IPS-15b (cell line): ENCODE measurements around the gene COL5A1.
"Not testable (repeated sequence)": the region's sequence is repeated elsewhere in the genome, so short reads cannot be mapped to it uniquely, and the experiment has no call there.

Experiments
- H3K27me3 ChIP-seq: one replicate; pipeline ENCODE4 v1.6.1; 2013; ENCODE audit warnings: low read length; ENCODE audit not compliant: control insufficient read depth, insufficient read depth
- H3K36me3 ChIP-seq: one replicate; pipeline ENCODE4 v1.6.1; 2013; ENCODE audit warnings: low read length; ENCODE audit not compliant: control insufficient read depth, insufficient read depth
- H3K4me1 ChIP-seq: one replicate; pipeline ENCODE4 v1.6.1; 2013; ENCODE audit warnings: mild to moderate bottlenecking, low read length; ENCODE audit not compliant: control insufficient read depth, insufficient read depth
- H3K4me3 ChIP-seq: one replicate; pipeline ENCODE4 v1.5.1; 2013; ENCODE audit warnings: low read depth, low read length
- H3K9ac ChIP-seq: one replicate; pipeline ENCODE4 v1.6.1; 2013; ENCODE audit warnings: low read depth, mild to moderate bottlenecking, low read length
- H3K9me3 ChIP-seq: one replicate; pipeline ENCODE4 v1.6.1; 2013; ENCODE audit warnings: mild to moderate bottlenecking, low read length; ENCODE audit not compliant: control insufficient read depth, insufficient read depth

COL5A1 gene

DNA sequence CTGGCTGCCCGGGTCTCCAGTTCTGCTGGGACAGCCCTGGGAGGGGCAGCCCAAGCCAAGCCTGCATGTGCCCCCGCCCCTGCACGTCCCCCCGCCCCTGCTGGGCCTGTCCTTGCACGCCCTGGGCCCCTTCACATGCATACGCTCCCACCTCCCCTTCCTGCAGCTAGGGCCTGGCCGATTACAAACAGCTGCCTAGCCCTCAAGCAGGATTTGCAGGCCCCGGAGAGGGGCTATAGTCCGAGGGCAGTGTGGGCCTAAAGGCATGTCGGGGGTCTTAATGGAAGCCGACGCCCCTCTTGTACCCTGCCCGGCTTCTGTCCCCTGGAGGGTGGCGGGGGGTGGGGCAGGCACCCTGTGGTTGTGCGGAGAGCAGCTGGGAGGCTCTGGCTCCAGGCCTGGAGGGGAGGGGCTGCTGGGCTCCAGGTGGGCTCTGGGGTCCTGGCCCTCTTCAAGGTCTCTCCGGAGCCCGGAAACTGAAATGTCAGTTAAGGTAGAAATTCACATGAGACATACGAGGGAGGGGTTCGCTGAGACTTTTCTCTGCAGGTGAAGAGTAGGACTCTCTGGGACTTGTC lies 16.9 kb downstream of the COL5A1 start:
- Histone ChIP-seq H3K27me3 (no peaks in the 10 kb centered on the region), H3K9me3 (peaks cover 8% of the 10 kb centered on the region), H3K36me3 (peaks cover 7% of the 10 kb centered on the region), H3K4me3 (no peak overlapping the region), H3K4me1 (peaks cover 4% of the 10 kb centered on the region), H3K9ac (no peak overlapping the region)

DNA sequence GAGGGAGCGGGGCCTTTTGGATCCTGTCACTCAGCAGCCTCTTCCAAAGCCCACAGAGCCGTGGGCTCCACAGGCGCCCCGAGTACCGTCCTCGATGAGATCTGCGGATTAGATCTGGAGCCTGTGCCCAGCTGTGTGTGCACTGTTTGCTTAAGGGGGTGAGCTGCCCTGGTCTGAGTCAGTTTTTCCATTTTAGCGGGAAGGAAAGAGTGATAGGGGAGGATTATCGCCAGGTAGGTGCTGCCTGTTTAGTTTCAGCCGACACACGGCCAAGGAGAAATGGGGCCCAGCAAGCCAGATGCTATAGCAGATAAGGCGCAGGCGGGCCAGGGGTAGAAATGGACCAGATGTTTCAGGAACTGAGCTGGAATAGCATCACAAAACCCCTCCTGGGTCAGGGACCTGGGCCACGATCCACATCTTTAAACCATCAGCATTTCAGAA lies 18.1 kb downstream of the COL5A1 start:
- peaks cover 4% of the 10 kb centered on the region for H3K4me1 ChIP-seq
- H3K27me3 ChIP-seq, result no peaks in the 10 kb centered on the region
- H3K9ac ChIP-seq, result no peak overlapping the region
- H3K4me3 ChIP-seq, result no peak overlapping the region
- peaks cover 7% of the 10 kb centered on the region for H3K36me3 ChIP-seq
- H3K9me3 ChIP-seq, result peaks cover 8% of the 10 kb centered on the region

DNA sequence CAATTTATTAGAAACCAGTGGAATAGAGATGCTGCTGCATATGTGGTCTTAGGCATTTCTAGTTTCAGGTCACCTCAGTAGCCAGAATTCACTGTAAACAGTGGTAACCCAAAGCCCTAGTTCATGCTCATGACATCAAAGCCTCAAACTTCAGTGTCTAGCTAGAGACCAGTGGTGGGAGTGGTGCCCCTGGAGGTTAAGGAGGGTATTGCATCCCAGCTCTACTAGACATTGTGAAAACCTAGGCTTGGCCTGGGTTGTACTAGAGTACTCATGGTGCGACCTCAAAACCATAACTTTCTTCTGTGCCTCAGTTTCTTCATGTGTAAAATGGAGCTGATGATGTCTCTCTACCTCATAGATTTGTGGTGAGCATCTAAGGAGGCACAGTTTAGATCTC lies 18.8 kb downstream of the COL5A1 start:
- H3K4me3 ChIP-seq, result peak overlapping the region; percentile 11
- H3K9ac ChIP-seq, result no peak overlapping the region
- H3K36me3 ChIP-seq, result peaks cover 7% of the 10 kb centered on the region
- no peaks in the 10 kb centered on the region for H3K27me3 ChIP-seq
- peaks cover 8% of the 10 kb centered on the region for H3K9me3 ChIP-seq
- peaks cover 4% of the 10 kb centered on the region for H3K4me1 ChIP-seq

DNA sequence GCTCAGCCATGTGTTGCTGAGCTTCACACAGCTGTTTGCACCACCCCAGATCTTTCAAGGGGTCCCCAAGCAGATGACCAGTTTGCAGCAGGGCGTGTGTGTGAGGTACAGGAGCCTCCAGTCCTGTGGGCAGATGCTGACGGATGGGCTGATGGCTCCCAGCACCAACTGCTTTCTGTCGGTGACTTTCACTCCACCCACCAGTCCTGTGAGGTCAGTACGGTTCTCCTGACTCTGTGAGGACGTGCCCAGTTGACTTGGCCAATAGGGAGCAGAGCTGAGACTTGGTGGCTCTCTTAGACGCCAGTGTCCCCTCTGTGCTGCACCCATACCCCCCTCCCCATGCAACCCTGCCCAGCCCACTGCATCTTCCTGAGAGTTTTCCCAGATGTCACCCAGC lies 19.7 kb downstream of the COL5A1 start:
- no peak overlapping the region for H3K9ac ChIP-seq
- H3K27me3 ChIP-seq, result no peaks in the 10 kb centered on the region
- peaks cover 7% of the 10 kb centered on the region for H3K36me3 ChIP-seq

DNA sequence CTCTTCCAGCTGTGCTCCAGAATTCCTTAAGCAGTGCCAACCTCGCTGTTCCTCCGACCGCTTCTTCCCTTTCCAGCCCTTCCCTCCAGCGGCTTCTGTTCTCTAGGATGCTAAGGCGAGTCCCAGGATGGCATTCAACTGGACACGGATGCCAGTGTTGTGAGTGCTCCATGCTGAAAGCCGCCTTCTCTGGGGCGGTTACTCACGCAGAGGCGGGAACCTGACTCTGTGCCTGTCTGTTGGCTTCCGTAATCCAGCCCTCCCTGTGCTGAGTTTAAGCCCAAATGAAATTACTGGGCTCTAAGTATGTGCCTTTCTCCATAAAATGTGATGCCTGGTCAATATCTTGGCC lies 20.2 kb downstream of the COL5A1 start:
- Histone ChIP-seq H3K9me3 (peaks cover 8% of the 10 kb centered on the region), H3K9ac (no peak overlapping the region), H3K36me3 (peaks cover 7% of the 10 kb centered on the region), H3K4me1 (peaks cover 4% of the 10 kb centered on the region), H3K4me3 (no peak overlapping the region), H3K27me3 (no peaks in the 10 kb centered on the region)

More for the DNA sequence above, 19.7 kb downstream of the COL5A1 start:
- H3K9me3 ChIP-seq, result peaks cover 8% of the 10 kb centered on the region
- peaks cover 4% of the 10 kb centered on the region for H3K4me1 ChIP-seq
- H3K4me3 ChIP-seq, result no peak overlapping the region

DNA sequence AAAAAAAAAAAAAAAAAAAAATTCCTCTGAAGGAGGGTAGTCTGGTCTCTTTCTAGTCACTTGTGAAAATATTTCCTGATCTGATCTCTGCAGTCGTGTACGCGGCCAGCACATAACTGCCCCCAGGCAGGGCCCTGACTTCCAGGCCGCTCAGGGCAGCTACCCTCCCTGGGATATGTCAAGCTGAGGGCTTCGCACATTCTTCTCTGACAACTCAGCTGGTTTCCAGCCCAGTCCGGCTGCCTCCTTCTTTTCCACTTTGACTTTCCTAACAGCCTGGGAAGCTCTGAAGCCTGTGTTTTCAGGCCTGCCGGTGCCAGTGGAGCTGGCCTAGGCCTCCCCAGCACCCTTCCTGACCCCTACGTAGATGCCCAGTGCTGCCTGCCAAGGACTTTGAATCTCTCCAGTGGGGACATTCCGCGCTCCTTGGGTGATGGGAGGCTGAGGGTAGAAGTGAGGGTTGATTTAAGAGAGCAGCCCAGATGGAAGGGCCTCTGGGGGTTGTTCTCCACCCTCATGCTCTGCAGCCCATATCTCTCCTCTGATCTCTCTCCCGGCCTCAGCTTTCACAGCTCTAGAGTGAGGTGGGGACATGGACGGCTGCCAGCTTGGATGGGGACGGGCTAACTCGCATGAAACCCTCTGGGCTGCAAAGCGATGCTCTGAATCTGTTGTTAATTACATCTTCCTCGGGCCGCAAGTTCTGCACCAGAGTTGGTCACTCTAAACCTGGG lies 20.7 kb downstream of the COL5A1 start:
- H3K36me3 ChIP-seq, result peaks cover 7% of the 10 kb centered on the region
- peaks cover 8% of the 10 kb centered on the region for H3K9me3 ChIP-seq
- H3K4me3 ChIP-seq, result no peak overlapping the region
- no peak overlapping the region for H3K9ac ChIP-seq
- peaks cover 4% of the 10 kb centered on the region for H3K4me1 ChIP-seq
- no peaks in the 10 kb centered on the region for H3K27me3 ChIP-seq

DNA sequence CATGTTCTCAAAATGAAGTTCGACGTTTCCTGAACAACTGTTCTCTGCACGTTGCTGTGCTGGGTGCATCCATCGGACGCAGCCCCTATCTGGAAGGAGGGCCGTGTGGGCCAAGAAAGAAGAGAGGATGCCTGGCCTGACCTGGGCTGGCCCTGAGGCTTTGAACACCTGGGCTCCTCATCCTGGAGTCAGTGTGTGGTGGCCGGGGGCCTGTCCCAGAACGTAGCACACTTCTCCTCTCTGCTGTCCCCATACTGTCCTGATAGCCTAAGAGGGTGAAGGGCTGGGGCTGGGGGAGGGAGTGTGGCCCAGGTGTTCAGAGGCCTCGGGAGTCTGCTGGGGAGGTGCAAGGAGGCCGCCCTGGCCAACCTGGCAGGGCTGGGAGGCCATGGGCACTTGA lies 21.5 kb downstream of the COL5A1 start:
- Histone ChIP-seq H3K9ac (no peak overlapping the region), H3K27me3 (no peaks in the 10 kb centered on the region), H3K36me3 (peaks cover 7% of the 10 kb centered on the region), H3K4me1 (peaks cover under 1% of the 10 kb centered on the region), H3K4me3 (no peak overlapping the region), H3K9me3 (peaks cover 8% of the 10 kb centered on the region)

DNA sequence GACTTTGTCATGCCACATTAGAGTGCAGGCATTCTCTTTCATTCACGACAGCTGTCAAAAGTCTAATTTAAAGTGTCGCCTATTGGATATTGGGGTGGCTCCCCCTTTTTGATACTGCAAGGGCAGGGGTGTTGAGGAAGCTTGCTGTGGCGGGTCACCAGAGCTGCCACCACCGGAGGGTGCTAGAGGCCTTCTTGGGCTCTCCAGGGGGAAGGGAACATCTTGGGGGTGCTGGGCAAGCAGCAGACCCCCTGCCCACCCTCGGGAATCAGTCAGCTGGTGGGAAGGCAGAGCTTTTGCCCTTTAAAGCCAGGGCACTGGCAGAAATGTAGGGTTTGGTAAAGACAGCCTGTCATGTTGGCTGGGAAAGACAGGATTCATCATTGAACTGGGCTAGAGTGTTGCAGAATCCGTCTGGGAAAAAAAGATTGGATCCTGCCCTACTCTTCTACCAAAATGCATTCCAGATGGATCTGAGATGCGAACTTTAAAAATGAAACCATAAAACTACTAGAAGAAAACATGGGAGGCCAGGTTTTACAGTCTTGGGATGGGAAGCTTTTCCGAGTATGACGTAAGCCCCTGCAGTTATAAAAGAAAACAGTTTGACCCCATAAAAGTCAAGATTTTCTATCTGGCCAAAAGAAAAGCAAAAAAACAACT lies 22.3 kb downstream of the COL5A1 start:
- Histone ChIP-seq H3K4me3 (no peak overlapping the region), H3K27me3 (no peaks in the 10 kb centered on the region), H3K9ac (no peak overlapping the region), H3K9me3 (peaks cover 8% of the 10 kb centered on the region), H3K36me3 (peaks cover 7% of the 10 kb centered on the region), H3K4me1 (no peaks in the 10 kb centered on the region)

DNA sequence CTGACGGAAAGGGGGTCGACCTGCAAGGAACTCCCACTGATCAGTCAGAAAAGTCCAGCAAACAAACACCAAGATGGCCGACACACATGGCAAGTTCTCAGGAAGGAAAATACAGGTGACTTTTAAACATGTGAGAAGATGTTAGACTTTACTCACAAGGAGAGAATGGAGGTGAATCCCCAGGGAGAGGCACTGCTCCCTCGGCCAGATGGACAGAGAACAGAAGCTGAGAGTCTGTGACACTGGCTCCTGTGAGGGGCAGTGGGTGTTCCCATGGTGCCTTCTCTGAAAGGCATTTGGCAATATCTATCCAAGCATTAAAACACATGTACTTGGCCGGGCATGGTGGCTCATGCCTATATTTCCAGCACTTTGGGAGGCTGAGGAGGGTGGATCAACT lies 22.8 kb downstream of the COL5A1 start:
- Histone ChIP-seq H3K36me3 (peaks cover 7% of the 10 kb centered on the region), H3K4me1 (no peaks in the 10 kb centered on the region), H3K4me3 (no peak overlapping the region), H3K9ac (no peak overlapping the region), H3K27me3 (no peaks in the 10 kb centered on the region), H3K9me3 (peaks cover 8% of the 10 kb centered on the region)

DNA sequence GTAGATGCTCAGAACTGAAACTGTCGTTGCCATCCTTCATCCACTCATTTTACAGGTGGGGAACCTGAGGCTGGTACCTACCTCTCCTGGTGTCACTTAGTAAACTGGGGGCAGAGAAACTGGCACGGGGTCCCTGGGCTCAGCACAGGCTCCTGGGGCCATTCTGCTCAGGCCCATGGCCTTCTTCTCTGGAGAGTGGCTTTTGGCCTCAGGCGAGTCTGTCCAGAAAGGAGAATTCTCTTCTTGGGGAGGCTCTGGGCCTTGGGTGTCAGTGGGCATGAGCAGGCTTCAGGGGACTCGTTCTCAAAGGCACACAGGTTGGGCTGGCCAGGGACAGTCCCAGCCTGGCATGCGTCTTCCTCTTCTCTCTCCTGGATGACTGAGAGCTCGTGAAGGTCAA lies 24.6 kb downstream of the COL5A1 start:
- Histone ChIP-seq H3K27me3 (no peaks in the 10 kb centered on the region), H3K9ac (no peak overlapping the region), H3K36me3 (peaks cover 4% of the 10 kb centered on the region), H3K9me3 (no peaks in the 10 kb centered on the region), H3K4me1 (no peaks in the 10 kb centered on the region), H3K4me3 (no peak overlapping the region)

DNA sequence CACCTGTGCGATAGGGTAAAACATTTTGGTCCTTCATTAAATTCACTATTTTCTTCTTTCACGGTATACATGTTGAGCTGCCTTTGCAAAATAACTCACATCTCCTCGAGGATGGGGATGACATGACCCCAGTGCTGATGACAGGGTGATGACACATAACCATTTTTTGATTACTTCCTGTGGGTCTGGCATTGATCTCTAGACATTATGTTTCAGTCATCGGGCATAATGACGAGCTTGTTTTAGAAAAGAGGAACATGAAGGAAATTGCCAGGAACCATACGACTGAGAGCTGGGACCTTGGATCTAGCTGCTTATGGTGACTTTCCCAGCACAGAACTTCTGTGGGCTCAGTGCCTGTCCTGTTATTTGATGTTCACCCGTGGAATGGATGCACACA lies 25.2 kb downstream of the COL5A1 start:
- Histone ChIP-seq H3K4me3 (no peak overlapping the region), H3K27me3 (no peaks in the 10 kb centered on the region), H3K36me3 (peaks cover 2% of the 10 kb centered on the region), H3K9me3 (no peaks in the 10 kb centered on the region), H3K4me1 (no peaks in the 10 kb centered on the region), H3K9ac (no peak overlapping the region)

DNA sequence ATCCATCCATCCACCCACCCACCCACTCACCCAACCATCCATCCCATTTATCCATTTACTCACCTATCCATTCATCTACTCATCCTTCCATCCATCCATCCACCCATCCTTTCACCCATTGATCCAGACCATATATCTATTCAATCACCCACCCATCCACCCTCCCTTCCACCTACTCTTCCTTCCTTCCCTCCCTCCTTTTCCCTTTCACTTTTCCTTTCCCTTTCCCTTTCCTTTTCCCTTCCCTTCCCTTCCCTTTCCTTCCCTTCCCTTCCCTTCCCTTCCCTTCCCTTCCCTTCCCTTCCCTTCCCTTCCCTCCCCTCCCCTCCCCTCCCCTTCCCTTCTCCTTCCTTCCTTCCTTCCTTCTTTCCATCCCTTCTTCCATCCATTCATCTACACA lies 27.4 kb downstream of the COL5A1 start:
- H3K9me3 ChIP-seq, H3K4me3 ChIP-seq, H3K27me3 ChIP-seq, H3K36me3 ChIP-seq, H3K9ac ChIP-seq, H3K4me1 ChIP-seq: not testable (repeated sequence)
